ENCODE measurements around the gene TMEM170A.
"Not testable (repeated sequence)": the region's sequence is repeated elsewhere in the genome, so short reads cannot be mapped to it uniquely, and the experiment has no call there.

Gene TMEM170A

DNA sequence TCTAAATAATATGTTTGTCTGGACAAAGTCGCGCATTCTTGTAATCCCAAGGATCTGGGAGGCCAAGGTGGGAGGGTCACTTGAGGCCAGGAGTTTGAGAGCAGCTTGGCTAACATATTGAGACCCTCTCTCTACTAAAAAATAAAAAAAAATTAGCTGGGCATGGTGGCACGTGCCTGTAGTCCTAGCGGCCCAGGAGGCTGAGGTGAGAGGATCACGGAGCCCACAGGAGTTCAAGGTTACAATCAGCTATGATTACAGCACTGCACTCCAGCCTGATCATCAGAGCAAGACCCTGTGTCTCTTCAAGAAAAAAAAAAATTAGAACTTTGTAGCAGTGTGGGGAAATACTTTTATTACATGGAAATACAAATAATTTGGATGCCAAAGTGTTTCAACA lies 36.9 kb upstream of the TMEM170A start:
- Mint-ChIP-seq H3K9me3 (no peaks in the 10 kb centered on the region), H3K27me3 (ENCODE audit: low read depth) (peaks cover 12% of the 10 kb centered on the region), H3K27ac (no peak overlapping the region), H3K4me3 (no peak overlapping the region), H3K36me3 (ENCODE audit: low read depth) (no peaks in the 10 kb centered on the region), H3K4me1 (peaks cover 17% of the 10 kb centered on the region)
- TF ChIP-seq, protein P1, sequence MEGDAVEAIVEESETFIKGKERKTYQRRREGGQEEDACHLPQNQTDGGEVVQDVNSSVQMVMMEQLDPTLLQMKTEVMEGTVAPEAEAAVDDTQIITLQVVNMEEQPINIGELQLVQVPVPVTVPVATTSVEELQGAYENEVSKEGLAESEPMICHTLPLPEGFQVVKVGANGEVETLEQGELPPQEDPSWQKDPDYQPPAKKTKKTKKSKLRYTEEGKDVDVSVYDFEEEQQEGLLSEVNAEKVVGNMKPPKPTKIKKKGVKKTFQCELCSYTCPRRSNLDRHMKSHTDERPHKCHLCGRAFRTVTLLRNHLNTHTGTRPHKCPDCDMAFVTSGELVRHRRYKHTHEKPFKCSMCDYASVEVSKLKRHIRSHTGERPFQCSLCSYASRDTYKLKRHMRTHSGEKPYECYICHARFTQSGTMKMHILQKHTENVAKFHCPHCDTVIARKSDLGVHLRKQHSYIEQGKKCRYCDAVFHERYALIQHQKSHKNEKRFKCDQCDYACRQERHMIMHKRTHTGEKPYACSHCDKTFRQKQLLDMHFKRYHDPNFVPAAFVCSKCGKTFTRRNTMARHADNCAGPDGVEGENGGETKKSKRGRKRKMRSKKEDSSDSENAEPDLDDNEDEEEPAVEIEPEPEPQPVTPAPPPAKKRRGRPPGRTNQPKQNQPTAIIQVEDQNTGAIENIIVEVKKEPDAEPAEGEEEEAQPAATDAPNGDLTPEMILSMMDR (IDR thresholded peaks at IDR 0.05; ENCODE audit: unreplicated experiment in 3 of 3), result no peak

- Mint-ChIP-seq H3K27me3 (ENCODE audit: low read depth) (peaks cover 23% of the 10 kb centered on the region), H3K4me1 (peaks cover 24% of the 10 kb centered on the region)
- H3K9me3 Mint-ChIP-seq; H3K27ac Mint-ChIP-seq; H3K4me3 Mint-ChIP-seq; H3K36me3 Mint-ChIP-seq (ENCODE audit: low read depth): not testable (repeated sequence)
Measured at GRCh38 chr16:75498605-75499322, 34.3 kb upstream of the TMEM170A start.

GRCh38 chr16:75497558-75497957 lies 33.1 kb upstream of the TMEM170A start:
- H3K27ac Mint-ChIP-seq, result peak overlapping the region in 1 of 3 experiments; percentile 37
- peaks cover 24% of the 10 kb centered on the region for H3K4me1 Mint-ChIP-seq
- TF ChIP-seq, protein P1 (IDR thresholded peaks at IDR 0.05; ENCODE audit: unreplicated experiment in 3 of 3), result no peak
- H3K36me3 Mint-ChIP-seq (ENCODE audit: low read depth), result no peaks in the 10 kb centered on the region
- no peaks in the 10 kb centered on the region for H3K9me3 Mint-ChIP-seq
- H3K4me3 Mint-ChIP-seq, result peak overlapping the region in 1 of 3 experiments; percentile 36
- H3K27me3 Mint-ChIP-seq (ENCODE audit: low read depth), result peaks cover 30% of the 10 kb centered on the region

- TF ChIP-seq, protein P1 (IDR thresholded peaks at IDR 0.05; ENCODE audit: unreplicated experiment in 3 of 3), result no peak
- Mint-ChIP-seq H3K4me3 (peak within 1 kb of the TSS; percentile 87 to 89 (median 87)), H3K27me3 (ENCODE audit: low read depth) (peaks cover 29% of the 10 kb centered on the region), H3K4me1 (peaks cover 19% of the 10 kb centered on the region), H3K36me3 (ENCODE audit: low read depth) (no peaks in the 10 kb centered on the region), H3K27ac (peak within 1 kb of the TSS in 1 of 3 experiments; percentile 69), H3K9me3 (no peaks in the 10 kb centered on the region)
Measured at GRCh38 chr16:75495076-75495674, 30.7 kb upstream of the TMEM170A start, which contains the start of gene CHST6. CHST6 (minus strand) TSS chr16:75495441; CDS start chr16:75479828, 15,613 bp downstream.

GRCh38 chr16:75494661-75495075 lies 30.2 kb upstream of the TMEM170A start:
- peaks cover 19% of the 10 kb centered on the region for H3K4me1 Mint-ChIP-seq
- no peaks in the 10 kb centered on the region for H3K36me3 Mint-ChIP-seq (ENCODE audit: low read depth)
- no peaks in the 10 kb centered on the region for H3K9me3 Mint-ChIP-seq
- TF ChIP-seq, protein P1 (IDR thresholded peaks at IDR 0.05; ENCODE audit: unreplicated experiment in 3 of 3), result no peak
- peak overlapping the region; percentile 87 to 89 (median 87) for H3K4me3 Mint-ChIP-seq
- H3K27me3 Mint-ChIP-seq (ENCODE audit: low read depth), result peaks cover 29% of the 10 kb centered on the region
- peak overlapping the region in 1 of 3 experiments; percentile 69 for H3K27ac Mint-ChIP-seq

DNA sequence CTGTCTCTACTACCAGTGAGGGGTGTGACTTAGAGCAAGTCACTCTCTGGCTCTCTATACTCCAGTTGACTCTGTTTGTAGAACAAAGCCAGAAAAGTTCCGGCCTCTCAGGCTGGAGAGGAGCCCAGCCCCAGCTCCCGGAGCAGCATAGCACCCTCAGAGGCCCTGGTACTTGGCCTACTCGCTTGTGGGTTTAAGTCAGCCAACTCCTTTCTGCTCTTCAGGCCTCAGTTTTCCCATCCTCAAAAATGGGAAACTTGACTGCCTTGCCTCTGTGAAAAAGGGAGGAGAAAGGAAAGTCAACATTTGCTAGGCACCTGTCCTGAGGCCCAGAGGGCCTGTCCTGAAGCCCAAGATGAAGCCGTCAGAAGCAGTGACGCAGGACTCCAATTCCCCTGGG lies 29.7 kb upstream of the TMEM170A start:
- no peaks in the 10 kb centered on the region for H3K36me3 Mint-ChIP-seq (ENCODE audit: low read depth)
- H3K27me3 Mint-ChIP-seq (ENCODE audit: low read depth), result peaks cover 29% of the 10 kb centered on the region
- TF ChIP-seq, protein P1 (IDR thresholded peaks at IDR 0.05; ENCODE audit: unreplicated experiment in 3 of 3), result no peak
- no peak overlapping the region for H3K27ac Mint-ChIP-seq
- H3K9me3 Mint-ChIP-seq, result no peaks in the 10 kb centered on the region
- H3K4me3 Mint-ChIP-seq, result peak overlapping the region; percentile 87 to 89 (median 87)
- H3K4me1 Mint-ChIP-seq, result peaks cover 19% of the 10 kb centered on the region
